Epithelial cell of alveolus of lung (primary cell): Measurements from ENCODE around the gene RPN2. TPM values are rescaled to one million over a fixed set of nuclear protein-coding genes. Genes with fewer than 3 reads are reported as not detected.

ENCODE experiments used
- total RNA-seq: library from RNA; depleted of rRNA; stranded (reverse); fragments of >200 nt; gene quantifications from 2 replicates; pipeline ENCODE4 v1.2.1, GENCODE V29; 2015

RPN2 gene
- 185 and 345 TPM in 2 replicates for total RNA-seq

DNA sequence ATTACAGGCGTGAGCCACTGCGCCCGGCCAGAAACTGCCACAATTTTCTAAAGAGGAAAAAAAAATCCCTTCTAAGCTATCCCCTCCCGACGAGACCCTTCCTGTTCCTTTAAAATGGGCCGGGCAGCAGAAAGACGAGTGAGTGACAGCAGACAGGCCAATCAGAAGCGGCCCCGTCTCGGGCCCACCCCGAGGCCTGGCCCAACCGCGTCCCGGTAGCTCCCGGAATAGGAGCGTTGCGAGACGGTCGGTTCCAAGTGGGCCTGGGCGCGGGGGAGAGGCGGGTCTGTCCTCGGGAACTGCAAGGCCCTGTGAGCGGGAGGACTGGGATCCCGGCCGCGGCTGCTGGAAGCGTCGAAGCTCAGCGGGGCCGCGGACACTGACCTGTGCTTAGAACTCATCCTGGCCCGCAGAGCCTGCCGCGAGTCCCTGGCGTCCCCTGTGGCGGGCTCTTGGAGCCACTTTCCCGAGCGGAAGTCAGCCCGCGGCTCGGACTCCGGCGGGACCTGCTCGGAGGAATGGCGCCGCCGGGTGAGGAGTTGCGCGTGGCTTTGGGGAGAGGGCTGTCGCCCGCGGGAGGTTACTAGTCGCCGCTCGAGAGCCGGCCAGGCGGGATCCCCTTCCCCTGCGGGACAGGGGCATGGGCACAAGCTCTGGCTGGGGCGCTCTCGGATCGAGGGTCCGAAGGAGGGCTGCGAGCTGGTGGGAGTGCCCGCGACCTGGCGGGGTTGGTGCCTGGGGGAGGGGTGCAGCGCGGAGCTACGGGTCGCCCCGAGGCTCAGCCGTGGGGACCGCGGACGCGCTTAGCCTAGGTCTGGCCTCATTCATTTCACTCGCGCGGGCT is at the start of gene RPN2, which contains the start of gene MROH8:
Gene RPN2 (plus strand): TSS at position 492 of the 844 bp plus-strand sequence. CDS start 27 bp downstream, at position 519.
Gene MROH8 (minus strand): TSS at position 710 of the 844 bp plus-strand sequence.

DNA sequence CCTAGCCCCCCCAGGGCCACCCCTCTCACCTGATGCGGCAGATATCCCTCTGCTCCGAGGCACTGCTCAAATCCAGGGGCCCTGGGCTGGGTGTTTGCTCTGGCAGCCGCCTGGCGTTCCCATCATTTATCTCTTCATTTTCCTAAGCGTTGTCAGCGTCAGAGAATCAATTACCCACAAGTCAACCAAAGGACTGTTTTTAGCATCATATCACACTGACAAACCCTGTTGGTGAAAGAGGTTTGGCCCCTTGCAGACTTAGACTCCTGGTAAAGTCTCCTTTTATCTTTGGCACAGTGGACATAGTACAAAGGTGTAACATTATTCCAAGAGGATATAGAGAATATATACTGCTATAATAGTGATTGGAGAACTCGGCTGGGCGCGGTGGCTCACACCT is 82.6 kb downstream of the RPN2 start, which contains the start of gene GHRH:
Gene GHRH (minus strand): TSS at position 101 of the 400 bp plus-strand sequence. CDS start 4,925 bp downstream, outside the sequence.

Other genes with a start within 250 kb of the RPN2 start
- 23.1 and 25.1 TPM in 2 replicates for gene SAMHD1, start 227.6 kb upstream of the RPN2 start, total RNA-seq
- 5.8 and 6.7 TPM in 2 replicates for gene RBL1, start 83.3 kb upstream of the RPN2 start, total RNA-seq
- gene MROH8, start 218 bp downstream of the RPN2 start, total RNA-seq = 0.39 and 2.5 TPM in 2 replicates
- gene GHRH, start 82.5 kb downstream of the RPN2 start, total RNA-seq = not detected in 2 replicates
- gene MANBAL, start 110.3 kb downstream of the RPN2 start, total RNA-seq = 33.7 and 39.0 TPM in 2 replicates
- gene SRC, start 166.8 kb downstream of the RPN2 start, total RNA-seq = 13.1 and 44.4 TPM in 2 replicates